ENCODE data around the gene KCNC3. TPM values are rescaled to one million over a fixed set of nuclear protein-coding genes. Genes with fewer than 3 reads are reported as not detected.

KCNC3 gene
- total RNA-seq, 2 donors from 2014 or later, result 3.6 to 10.6 TPM

DNA sequence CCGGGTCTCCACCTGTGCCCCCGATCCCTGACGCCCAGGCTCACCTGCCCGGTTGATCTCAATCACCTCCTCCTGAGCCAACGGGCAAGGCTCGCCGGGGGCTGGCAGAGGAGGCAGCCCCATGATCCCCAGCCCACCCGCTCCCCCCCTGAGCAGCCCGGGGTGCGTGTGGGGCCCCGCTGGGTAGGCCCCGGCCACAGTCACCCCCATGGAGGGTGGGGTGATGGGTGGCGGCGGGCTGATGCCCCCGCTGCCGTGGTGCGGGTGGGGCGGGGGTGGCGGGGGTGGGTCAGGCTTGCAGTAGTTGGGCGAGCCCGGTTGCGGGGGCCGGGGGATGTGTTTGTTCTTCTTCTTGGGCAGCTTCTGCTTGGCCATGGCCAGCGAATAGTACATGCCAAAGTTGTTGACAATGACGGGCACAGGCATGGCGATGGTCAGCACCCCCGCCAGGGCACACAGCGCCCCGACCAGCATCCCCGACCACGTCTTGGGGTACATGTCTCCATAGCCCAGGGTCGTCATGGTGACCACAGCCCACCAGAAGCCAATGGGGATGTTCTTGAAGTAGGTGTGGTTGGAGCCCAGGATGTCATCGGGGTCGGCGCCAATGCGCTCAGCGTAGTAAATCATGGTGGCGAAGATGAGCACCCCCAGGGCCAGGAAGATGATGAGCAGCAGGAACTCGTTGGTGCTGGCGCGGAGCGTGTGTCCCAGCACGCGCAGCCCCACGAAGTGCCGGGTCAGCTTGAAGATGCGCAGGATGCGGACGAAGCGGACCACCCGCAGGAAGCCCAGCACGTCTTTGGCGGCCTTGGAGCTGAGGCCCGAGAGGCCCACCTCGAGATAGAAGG is 6.0 kb downstream of the KCNC3 start:
- H3K27me3 ChIP-seq (replicated peaks; ENCODE audit: insufficient read depth), result no peaks in the 10 kb centered on the region
- H3K4me1 ChIP-seq (replicated peaks), result peaks cover 10% of the 10 kb centered on the region
- WGBS, result 94% methylated on average over 44 of the region's 55 CpGs
- intact Hi-C loops (cut with DNase I), result no loop called here
- H3K4me3 ChIP-seq, result no peak overlapping the region
- no peaks in the 10 kb centered on the region for H3K36me3 ChIP-seq
- no peaks in the 10 kb centered on the region for H3K9me3 ChIP-seq
- H3K27ac ChIP-seq, result no peak overlapping the region
- no peak for DNase-seq (ENCODE audit: low spot score)
- TF ChIP-seq POLR2A (IDR thresholded peaks at IDR 0.05), result no peak
- TF ChIP-seq, protein P1, sequence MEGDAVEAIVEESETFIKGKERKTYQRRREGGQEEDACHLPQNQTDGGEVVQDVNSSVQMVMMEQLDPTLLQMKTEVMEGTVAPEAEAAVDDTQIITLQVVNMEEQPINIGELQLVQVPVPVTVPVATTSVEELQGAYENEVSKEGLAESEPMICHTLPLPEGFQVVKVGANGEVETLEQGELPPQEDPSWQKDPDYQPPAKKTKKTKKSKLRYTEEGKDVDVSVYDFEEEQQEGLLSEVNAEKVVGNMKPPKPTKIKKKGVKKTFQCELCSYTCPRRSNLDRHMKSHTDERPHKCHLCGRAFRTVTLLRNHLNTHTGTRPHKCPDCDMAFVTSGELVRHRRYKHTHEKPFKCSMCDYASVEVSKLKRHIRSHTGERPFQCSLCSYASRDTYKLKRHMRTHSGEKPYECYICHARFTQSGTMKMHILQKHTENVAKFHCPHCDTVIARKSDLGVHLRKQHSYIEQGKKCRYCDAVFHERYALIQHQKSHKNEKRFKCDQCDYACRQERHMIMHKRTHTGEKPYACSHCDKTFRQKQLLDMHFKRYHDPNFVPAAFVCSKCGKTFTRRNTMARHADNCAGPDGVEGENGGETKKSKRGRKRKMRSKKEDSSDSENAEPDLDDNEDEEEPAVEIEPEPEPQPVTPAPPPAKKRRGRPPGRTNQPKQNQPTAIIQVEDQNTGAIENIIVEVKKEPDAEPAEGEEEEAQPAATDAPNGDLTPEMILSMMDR (IDR thresholded peaks at IDR 0.05), result no peak
- no peak for TF ChIP-seq POLR2AphosphoS5 (IDR thresholded peaks at IDR 0.05)

DNA sequence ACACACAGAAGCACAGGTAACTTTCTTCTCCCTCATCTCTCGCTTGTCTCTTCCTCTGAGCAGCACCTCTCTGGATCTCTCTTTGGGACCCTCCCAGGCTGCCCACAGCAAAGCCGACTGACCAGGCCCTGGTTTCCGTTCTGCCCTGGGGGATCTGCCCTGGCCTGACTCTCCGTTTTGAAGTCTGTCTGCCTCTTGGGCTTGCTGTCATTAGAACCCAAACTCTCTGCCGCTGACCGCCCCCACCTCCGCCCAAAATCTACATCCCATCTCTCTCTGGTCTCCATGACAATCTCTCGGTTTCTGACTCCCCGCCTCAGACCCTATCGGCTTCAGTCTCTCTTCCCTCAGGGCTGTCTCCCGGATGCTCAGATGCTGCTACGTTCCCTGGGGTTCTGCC is 6.9 kb downstream of the KCNC3 start:
- no peak for DNase-seq (ENCODE audit: low spot score)
- WGBS, result 84% methylated on average over 12 of the region's 12 CpGs
- Histone ChIP-seq H3K4me1 (replicated peaks) (peaks cover 10% of the 10 kb centered on the region), H3K36me3 (no peaks in the 10 kb centered on the region), H3K9me3 (no peaks in the 10 kb centered on the region), H3K27ac (no peak overlapping the region), H3K4me3 (no peak overlapping the region), H3K27me3 (replicated peaks; ENCODE audit: insufficient read depth) (no peaks in the 10 kb centered on the region)
- intact Hi-C loops (cut with DNase I), result no loop called here
- TF ChIP-seq POLR2AphosphoS5 (IDR thresholded peaks at IDR 0.05) (no peak), POLR2A (IDR thresholded peaks at IDR 0.05) (no peak)
- TF ChIP-seq, protein P1 (IDR thresholded peaks at IDR 0.05), result no peak

DNA sequence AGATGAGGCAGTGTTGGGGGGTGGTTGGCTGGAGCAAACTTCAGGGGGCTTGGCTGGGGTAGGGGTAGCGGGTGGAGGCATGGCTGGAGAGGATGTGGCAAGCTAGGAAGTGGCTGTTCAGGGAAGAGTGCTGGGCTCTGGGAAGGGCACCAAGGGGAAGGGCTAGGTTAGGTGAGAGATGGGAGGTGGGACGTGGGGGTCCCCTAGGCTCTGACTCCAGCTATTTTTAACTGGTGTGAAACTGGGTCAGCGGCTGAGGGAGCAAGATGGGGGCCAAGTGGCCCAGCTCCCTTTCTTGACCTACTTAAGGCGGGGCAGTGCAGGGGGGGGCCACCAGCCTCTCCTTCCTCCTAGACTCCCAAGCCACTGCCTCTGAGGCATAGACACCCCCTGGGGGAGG is 7.3 kb downstream of the KCNC3 start:
- Histone ChIP-seq H3K4me1 (replicated peaks) (peaks cover 10% of the 10 kb centered on the region), H3K4me3 (no peak overlapping the region), H3K27me3 (replicated peaks; ENCODE audit: insufficient read depth) (no peaks in the 10 kb centered on the region), H3K36me3 (no peaks in the 10 kb centered on the region), H3K9me3 (no peaks in the 10 kb centered on the region), H3K27ac (no peak overlapping the region)
- intact Hi-C loops (cut with DNase I), result no loop called here
- TF ChIP-seq POLR2AphosphoS5 (IDR thresholded peaks at IDR 0.05), result no peak
- TF ChIP-seq, protein P1 (IDR thresholded peaks at IDR 0.05), result no peak
- TF ChIP-seq POLR2A (IDR thresholded peaks at IDR 0.05), result no peak
- no peak for DNase-seq (ENCODE audit: low spot score)
- WGBS, result 87% methylated on average over 3 of the region's 4 CpGs

DNA sequence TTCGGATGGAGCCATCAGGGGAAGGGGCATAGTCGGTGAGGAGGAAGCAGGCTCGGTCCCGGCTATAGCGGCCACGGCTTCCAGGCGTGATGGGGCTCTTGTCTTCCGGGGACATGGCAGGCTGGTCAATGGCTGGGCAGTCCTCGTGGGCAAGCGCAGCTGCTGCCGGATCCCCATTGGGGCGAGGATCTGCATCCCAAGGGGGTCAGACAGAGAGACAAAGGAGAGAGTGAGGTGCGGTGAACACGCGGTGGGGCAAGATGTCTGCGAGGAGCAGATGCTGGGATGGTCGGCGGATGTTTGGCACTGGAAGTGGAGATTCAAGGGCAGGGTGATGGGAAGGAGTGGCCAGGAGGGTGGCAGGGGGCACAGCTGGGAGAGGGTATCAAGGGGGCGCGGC is 8.6 kb downstream of the KCNC3 start:
- no peaks in the 10 kb centered on the region for H3K27me3 ChIP-seq (replicated peaks; ENCODE audit: insufficient read depth)
- peaks cover 4% of the 10 kb centered on the region for H3K4me1 ChIP-seq (replicated peaks)
- intact Hi-C loops (cut with DNase I), result no loop called here
- TF ChIP-seq, protein P1 (IDR thresholded peaks at IDR 0.05), result no peak
- no peak for TF ChIP-seq POLR2AphosphoS5 (IDR thresholded peaks at IDR 0.05)
- TF ChIP-seq POLR2A (IDR thresholded peaks at IDR 0.05), result no peak
- WGBS, result 90% methylated on average over 18 of the region's 20 CpGs
- DNase-seq (ENCODE audit: low spot score), result no peak
- H3K4me3 ChIP-seq, result no peak overlapping the region
- no peaks in the 10 kb centered on the region for H3K36me3 ChIP-seq
- H3K9me3 ChIP-seq, result no peaks in the 10 kb centered on the region
- H3K27ac ChIP-seq, result no peak overlapping the region

DNA sequence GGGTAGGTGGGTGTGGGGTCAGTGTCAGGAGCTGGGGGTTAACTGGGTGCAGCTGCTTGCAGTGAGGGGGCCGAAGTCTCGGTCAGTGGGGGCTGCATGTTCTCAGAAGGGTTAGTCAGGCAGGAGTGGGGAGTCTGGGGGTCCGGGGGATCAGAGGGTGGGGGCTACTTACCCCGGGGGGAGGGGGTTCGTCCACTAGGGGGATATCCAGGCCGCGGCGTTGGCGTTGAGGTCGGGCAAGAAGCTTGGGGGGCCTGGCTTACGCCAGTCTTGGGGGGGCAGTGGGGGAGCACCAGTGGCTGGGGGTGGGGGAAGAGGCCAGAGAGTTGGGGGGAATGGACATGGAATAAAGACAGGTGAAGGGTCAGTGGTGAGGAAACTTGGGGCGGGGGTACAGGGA is 9.1 kb downstream of the KCNC3 start:
- no peak overlapping the region for H3K27ac ChIP-seq
- 85% methylated on average over 12 of the region's 12 CpGs for WGBS
- H3K4me1 ChIP-seq (replicated peaks), result peaks cover under 1% of the 10 kb centered on the region
- intact Hi-C loops (cut with DNase I), result no loop called here
- DNase-seq (ENCODE audit: low spot score), result no peak
- H3K36me3 ChIP-seq, result no peaks in the 10 kb centered on the region
- no peaks in the 10 kb centered on the region for H3K9me3 ChIP-seq
- TF ChIP-seq POLR2A (IDR thresholded peaks at IDR 0.05) (no peak), POLR2AphosphoS5 (IDR thresholded peaks at IDR 0.05) (no peak)
- TF ChIP-seq, protein P1 (IDR thresholded peaks at IDR 0.05), result no peak
- H3K27me3 ChIP-seq (replicated peaks; ENCODE audit: insufficient read depth), result no peaks in the 10 kb centered on the region
- no peak overlapping the region for H3K4me3 ChIP-seq
